ENCODE measurements around the gene SPEG. TPM values are rescaled to one million over a fixed set of nuclear protein-coding genes. Genes with fewer than 3 reads are reported as not detected.

SPEG gene
- polyA plus RNA-seq, 1 donor (not counting 4 experiments of a cell fraction or from before 2014, with no cell fraction given): 18.8 TPM

GRCh38 chr2:219505585-219505984, 70.9 kb downstream of the SPEG start:
- H4K20me1 ChIP-seq (ENCODE audit: control insufficient read depth, extremely low read depth, insufficient read depth, low read length): peaks cover 4% of the 10 kb centered on the region
- H2AFZ ChIP-seq (ENCODE audit: control insufficient read depth, low read length): no peak overlapping the region
- no peaks in the 10 kb centered on the region for H3K79me2 ChIP-seq (ENCODE audit: control insufficient read depth, insufficient read depth, low read length)
- H3K4me3 ChIP-seq (ENCODE audit: control insufficient read depth in 2 of 3, extremely low read depth in 1 of 3, insufficient read depth in 2 of 3, low read depth in 1 of 3, low read length in 3 of 3): no peak overlapping the region
- DNase-seq (ENCODE audit: low read depth, low spot score): no peak
- H3K9ac ChIP-seq (ENCODE audit: control insufficient read depth, extremely low read depth, insufficient read depth, low read length): no peak overlapping the region
- peaks cover 9 to 12% of the 10 kb centered on the region in 2 experiments for H3K36me3 ChIP-seq (ENCODE audit: control insufficient read depth in 2 of 2, extremely low read depth in 1 of 2, insufficient read depth in 2 of 2, low read length in 2 of 2)
- dilution Hi-C loops (cut with MboI; ENCODE audit: extremely low pct_ligation_motif_present, low sequenced_read_pairs): no loop called here
- no peak for FAIRE-seq
- H3K9me1 ChIP-seq (ENCODE audit: control insufficient read depth, extremely low read depth, insufficient read depth, low read length): no peaks in the 10 kb centered on the region
- H3K27ac ChIP-seq (ENCODE audit: control insufficient read depth, insufficient read depth, low read length): no peak overlapping the region
- TF ChIP-seq EZH2 (IDR thresholded peaks at IDR 0.05; ENCODE audit: low read length) (no peak), CTCF (optimal IDR thresholded peaks at IDR 0.05 in 1 of 3, IDR thresholded peaks at IDR 0.05 in 1 of 3, conservative IDR thresholded peaks at IDR 0.05 in 1 of 3; ENCODE audit: extremely low read depth in 1 of 3, insufficient read depth in 2 of 3, low read length in 3 of 3) (no peak)
- H3K4me1 ChIP-seq (ENCODE audit: control insufficient read depth, extremely low read depth, insufficient read depth, low read length): no peaks in the 10 kb centered on the region
- H3K9me3 ChIP-seq (ENCODE audit: control insufficient read depth, low read depth, low read length): no peaks in the 10 kb centered on the region
- peaks cover 12% of the 10 kb centered on the region for H3K27me3 ChIP-seq (ENCODE audit: control insufficient read depth, extremely low read depth, insufficient read depth, low read length)
- no peak overlapping the region for H3K4me2 ChIP-seq (ENCODE audit: control insufficient read depth, extremely low read depth, insufficient read depth, low read depth, low read length)

- no peak overlapping the region for H3K4me2 ChIP-seq (ENCODE audit: control insufficient read depth, extremely low read depth, insufficient read depth, low read depth, low read length)
- H2AFZ ChIP-seq (ENCODE audit: control insufficient read depth, low read length): no peak overlapping the region
- no peak overlapping the region for H3K4me3 ChIP-seq (ENCODE audit: control insufficient read depth in 2 of 3, extremely low read depth in 1 of 3, insufficient read depth in 2 of 3, low read depth in 1 of 3, low read length in 3 of 3)
- dilution Hi-C loops (cut with MboI; ENCODE audit: extremely low pct_ligation_motif_present, low sequenced_read_pairs): no loop called here
- no peaks in the 10 kb centered on the region for H3K4me1 ChIP-seq (ENCODE audit: control insufficient read depth, extremely low read depth, insufficient read depth, low read length)
- DNase-seq (ENCODE audit: low read depth, low spot score): no peak
- H3K79me2 ChIP-seq (ENCODE audit: control insufficient read depth, insufficient read depth, low read length): no peaks in the 10 kb centered on the region
- H3K27ac ChIP-seq (ENCODE audit: control insufficient read depth, insufficient read depth, low read length): no peak overlapping the region
- no peak for TF ChIP-seq EZH2 (IDR thresholded peaks at IDR 0.05; ENCODE audit: low read length)
- no peak for TF ChIP-seq CTCF (optimal IDR thresholded peaks at IDR 0.05 in 1 of 3, IDR thresholded peaks at IDR 0.05 in 1 of 3, conservative IDR thresholded peaks at IDR 0.05 in 1 of 3; ENCODE audit: extremely low read depth in 1 of 3, insufficient read depth in 2 of 3, low read length in 3 of 3)
- H3K9me1 ChIP-seq (ENCODE audit: control insufficient read depth, extremely low read depth, insufficient read depth, low read length): no peaks in the 10 kb centered on the region
- FAIRE-seq: no peak
- H3K9ac ChIP-seq (ENCODE audit: control insufficient read depth, extremely low read depth, insufficient read depth, low read length): no peak overlapping the region
- peaks cover 19% of the 10 kb centered on the region for H3K27me3 ChIP-seq (ENCODE audit: control insufficient read depth, extremely low read depth, insufficient read depth, low read length)
- peaks cover 9 to 12% of the 10 kb centered on the region in 2 experiments for H3K36me3 ChIP-seq (ENCODE audit: control insufficient read depth in 2 of 2, extremely low read depth in 1 of 2, insufficient read depth in 2 of 2, low read length in 2 of 2)
- peaks cover 4% of the 10 kb centered on the region for H4K20me1 ChIP-seq (ENCODE audit: control insufficient read depth, extremely low read depth, insufficient read depth, low read length)
- no peaks in the 10 kb centered on the region for H3K9me3 ChIP-seq (ENCODE audit: control insufficient read depth, low read depth, low read length)
These were observed 71.6 kb downstream of the SPEG start for GRCh38 chr2:219506153-219506801.
